ENCODE data around the gene RIC8B.

- TF ChIP-seq SP1 (IDR thresholded peaks at IDR 0.05; ENCODE audit: low read depth, low read length) (no peak), JUND (IDR thresholded peaks at IDR 0.05; ENCODE audit: low read length) (no peak)
These were observed 94.7 kb downstream of the RIC8B start for GRCh38 chr12:106868982-106869700.
